ENCODE measurements around the gene KLF9.
A peak's percentile ranks its signal among the peaks of the same experiment; 100 is the strongest.

Gene KLF9

GRCh38 chr9:70439991-70440706, 25.7 kb upstream of the KLF9 start:
- Mint-ChIP-seq H3K4me3 (no peak overlapping the region), H3K36me3 (ENCODE audit: low read depth) (no peaks in the 10 kb centered on the region), H3K27ac (no peak overlapping the region), H3K9me3 (no peaks in the 10 kb centered on the region), H3K4me1 (ENCODE audit: low read depth) (peaks cover 27% of the 10 kb centered on the region), H3K27me3 (no peaks in the 10 kb centered on the region)
- intact Hi-C loops (cut with micrococcal nuclease), result no loop called here

DNA sequence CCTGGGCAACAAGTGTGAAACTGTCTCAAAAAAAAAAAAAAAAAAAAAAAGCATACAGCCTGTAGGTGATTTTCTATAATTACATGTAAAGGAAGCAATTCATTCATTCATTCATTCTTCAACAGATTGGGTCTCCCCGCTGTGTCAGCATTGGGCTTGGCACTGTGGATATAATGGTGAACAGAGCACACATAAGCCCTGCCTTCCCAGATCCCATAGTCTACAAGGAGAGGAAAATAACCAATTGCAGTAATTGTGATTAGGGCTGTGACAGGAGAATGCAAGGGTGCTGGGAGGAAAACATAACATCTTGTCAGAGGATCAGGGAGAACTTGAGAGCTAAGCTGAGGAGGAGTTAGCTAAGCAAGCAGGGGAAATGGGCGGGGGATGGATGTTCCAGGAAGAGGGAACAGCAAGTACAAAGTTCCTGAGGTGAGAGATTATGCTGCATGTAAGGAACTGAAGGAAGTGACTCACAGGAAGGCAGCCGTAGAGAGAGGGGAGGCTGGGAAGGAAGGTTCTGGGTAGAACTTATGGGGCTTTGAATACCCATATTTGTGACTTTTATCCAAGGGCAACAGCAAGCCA, 24.0 kb upstream of the KLF9 start:
- intact Hi-C loops (cut with micrococcal nuclease), result no loop called here
- no peaks in the 10 kb centered on the region for H3K9me3 Mint-ChIP-seq
- H3K27me3 Mint-ChIP-seq, result no peaks in the 10 kb centered on the region
- H3K36me3 Mint-ChIP-seq (ENCODE audit: low read depth), result no peaks in the 10 kb centered on the region
- H3K4me3 Mint-ChIP-seq, result no peak overlapping the region
- peaks cover 27% of the 10 kb centered on the region for H3K4me1 Mint-ChIP-seq (ENCODE audit: low read depth)
- peak overlapping the region; percentile 36 for H3K27ac Mint-ChIP-seq

DNA sequence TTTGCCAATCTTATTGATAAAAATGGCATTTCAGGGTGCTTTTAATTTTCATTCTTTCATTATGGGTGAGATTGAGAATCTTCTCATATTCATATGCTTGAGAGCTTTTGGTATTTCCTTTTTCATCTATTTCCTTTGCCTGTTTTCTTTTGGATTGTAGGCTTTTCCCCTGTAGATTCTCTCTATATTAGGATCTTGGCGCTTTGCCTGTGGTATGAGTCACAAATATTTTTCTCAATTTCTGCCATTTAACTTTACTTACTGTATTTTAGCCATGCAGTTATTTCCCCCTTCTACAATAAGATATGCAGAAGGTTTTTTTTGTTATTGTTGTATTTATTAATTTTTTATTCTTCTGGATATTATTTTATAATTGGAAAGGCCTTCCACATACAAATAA, 21.5 kb upstream of the KLF9 start:
- Mint-ChIP-seq H3K27me3 (no peaks in the 10 kb centered on the region), H3K36me3 (ENCODE audit: low read depth) (no peaks in the 10 kb centered on the region), H3K4me3 (no peak overlapping the region), H3K4me1 (ENCODE audit: low read depth) (peaks cover 27% of the 10 kb centered on the region), H3K27ac (no peak overlapping the region), H3K9me3 (no peaks in the 10 kb centered on the region)
- intact Hi-C loops (cut with micrococcal nuclease), result no loop called here

DNA sequence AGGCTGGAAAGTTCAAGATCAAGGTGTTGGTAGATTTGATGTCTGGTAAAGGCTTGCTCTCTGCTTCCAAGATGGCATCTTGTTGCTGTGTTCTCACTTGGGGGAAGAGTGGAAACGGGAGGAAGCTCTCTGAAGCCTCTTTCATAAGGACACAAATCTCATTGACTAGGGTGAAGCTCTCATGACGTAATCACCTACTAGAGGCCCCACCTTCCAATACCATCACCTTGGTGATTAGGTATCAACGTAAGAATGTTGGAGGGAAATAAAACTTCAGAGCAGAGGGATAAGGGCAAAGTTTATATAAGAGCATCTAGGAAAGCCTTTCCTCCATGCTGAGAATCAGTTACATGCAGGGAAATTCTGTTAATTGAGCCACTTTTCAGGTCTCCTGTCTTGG, 15.4 kb upstream of the KLF9 start:
- Mint-ChIP-seq H3K27me3 (peaks cover 2% of the 10 kb centered on the region), H3K4me3 (no peak overlapping the region), H3K9me3 (no peaks in the 10 kb centered on the region), H3K36me3 (ENCODE audit: low read depth) (no peaks in the 10 kb centered on the region), H3K27ac (no peak overlapping the region), H3K4me1 (ENCODE audit: low read depth) (peaks cover 3% of the 10 kb centered on the region)
- intact Hi-C loops (cut with micrococcal nuclease), result loop anchor here (10.0 kb wide), 1 partner anchor 675 kb away; no protein-coding TSS in a partner anchor

- intact Hi-C loops (cut with micrococcal nuclease), result loop anchor here (10.0 kb wide), 1 partner anchor 674 kb away; no protein-coding TSS in a partner anchor
- H3K9me3 Mint-ChIP-seq, result no peaks in the 10 kb centered on the region
- no peaks in the 10 kb centered on the region for H3K36me3 Mint-ChIP-seq (ENCODE audit: low read depth)
- H3K27me3 Mint-ChIP-seq, result peaks cover 2% of the 10 kb centered on the region
- H3K4me3 Mint-ChIP-seq, result no peak overlapping the region
- H3K27ac Mint-ChIP-seq, result no peak overlapping the region
- peaks cover 7% of the 10 kb centered on the region for H3K4me1 Mint-ChIP-seq (ENCODE audit: low read depth)
These were observed 14.3 kb upstream of the KLF9 start for GRCh38 chr9:70428781-70429180.

DNA sequence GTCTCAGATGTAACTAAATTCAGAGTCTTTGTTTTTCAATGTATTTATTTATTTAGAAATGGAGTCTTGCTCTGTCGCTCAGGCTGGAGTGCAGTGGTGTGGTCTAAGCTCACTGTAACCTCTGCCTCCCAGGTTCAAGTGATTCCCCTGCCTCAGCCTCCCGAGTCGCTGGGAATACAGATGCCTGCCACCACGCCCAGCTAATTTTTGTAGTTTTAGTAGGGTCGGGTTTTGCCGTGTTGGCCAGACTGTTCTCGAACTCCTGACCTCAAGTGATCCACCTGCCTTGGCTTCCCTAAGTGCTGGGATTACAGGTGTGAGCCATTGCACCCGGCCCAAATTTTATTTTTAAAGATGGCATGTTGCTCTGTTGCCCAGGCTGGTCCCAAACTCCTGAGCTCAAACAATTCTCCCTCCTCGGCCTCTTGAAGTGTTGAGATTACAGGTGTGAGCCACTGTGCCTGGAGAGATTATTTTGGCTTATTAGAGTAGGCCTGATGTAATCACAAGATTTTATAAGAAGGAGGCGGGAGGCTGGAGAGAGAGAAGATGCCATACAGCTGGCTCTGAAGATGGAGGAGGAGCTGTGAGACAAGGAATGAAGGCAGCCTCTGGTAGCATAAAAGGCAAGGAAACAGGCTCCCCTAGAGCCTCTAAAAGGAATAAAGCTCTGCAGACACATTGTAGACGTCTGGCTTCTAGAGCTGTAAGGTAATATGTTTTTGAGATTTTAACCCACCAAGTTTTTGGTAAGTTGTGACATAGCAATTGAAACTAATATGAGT, 12.9 kb upstream of the KLF9 start:
- intact Hi-C loops (cut with micrococcal nuclease), result loop anchor here (10.0 kb wide), 1 partner anchor 673 kb away; no protein-coding TSS in a partner anchor
- Mint-ChIP-seq H3K27me3 (peaks cover 2% of the 10 kb centered on the region), H3K9me3 (no peaks in the 10 kb centered on the region), H3K4me1 (ENCODE audit: low read depth) (peaks cover 19% of the 10 kb centered on the region), H3K4me3 (no peak overlapping the region), H3K27ac (no peak overlapping the region), H3K36me3 (ENCODE audit: low read depth) (no peaks in the 10 kb centered on the region)

GRCh38 chr9:70425192-70425591, 10.7 kb upstream of the KLF9 start:
- Mint-ChIP-seq H3K9me3 (no peaks in the 10 kb centered on the region), H3K4me1 (ENCODE audit: low read depth) (peaks cover 39% of the 10 kb centered on the region), H3K4me3 (no peak overlapping the region), H3K27me3 (peaks cover 2% of the 10 kb centered on the region), H3K36me3 (ENCODE audit: low read depth) (no peaks in the 10 kb centered on the region), H3K27ac (no peak overlapping the region)
- intact Hi-C loops (cut with micrococcal nuclease), result loop anchor here (10.0 kb wide), 1 partner anchor 670 kb away; no protein-coding TSS in a partner anchor

DNA sequence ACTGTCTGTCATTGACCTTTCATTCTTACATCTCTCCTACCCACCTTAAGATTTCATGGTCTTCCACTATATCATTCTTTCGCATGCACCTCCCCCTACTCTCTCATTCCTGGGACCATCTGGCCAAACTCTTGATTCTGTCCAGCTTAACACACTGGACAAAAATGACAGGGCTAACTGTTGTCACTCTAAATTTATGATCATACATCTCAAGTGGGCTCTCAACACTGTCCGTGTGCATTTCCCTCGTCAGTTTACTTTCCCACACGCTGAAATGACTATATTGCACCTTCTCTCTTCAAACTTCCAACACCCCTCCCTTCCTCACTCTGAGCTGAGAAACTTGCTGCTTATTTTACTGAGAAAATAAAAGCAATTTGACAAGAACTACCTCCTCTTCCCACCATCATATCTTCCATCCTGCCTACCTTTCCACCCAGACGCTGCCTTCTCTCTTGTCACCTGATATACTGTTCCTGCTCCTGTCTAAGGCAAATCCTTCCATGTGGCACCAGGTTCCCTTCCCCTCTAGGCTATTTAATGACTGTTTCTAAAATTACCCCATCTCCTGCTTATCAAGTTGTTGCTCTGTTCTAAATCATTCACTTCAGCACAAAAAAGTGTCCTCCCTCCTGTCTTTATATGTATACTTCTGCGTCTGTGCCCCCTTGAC, 8.1 kb upstream of the KLF9 start:
- Mint-ChIP-seq H3K36me3 (ENCODE audit: low read depth) (peaks cover 6% of the 10 kb centered on the region), H3K4me3 (no peak overlapping the region), H3K9me3 (no peaks in the 10 kb centered on the region), H3K27me3 (peaks cover 2% of the 10 kb centered on the region), H3K4me1 (ENCODE audit: low read depth) (peaks cover 50% of the 10 kb centered on the region), H3K27ac (no peak overlapping the region)
- intact Hi-C loops (cut with micrococcal nuclease), result loop anchor here (5.0 to 10.0 kb wide), 2 partner anchors 60 to 668 kb away; no protein-coding TSS in a partner anchor

DNA sequence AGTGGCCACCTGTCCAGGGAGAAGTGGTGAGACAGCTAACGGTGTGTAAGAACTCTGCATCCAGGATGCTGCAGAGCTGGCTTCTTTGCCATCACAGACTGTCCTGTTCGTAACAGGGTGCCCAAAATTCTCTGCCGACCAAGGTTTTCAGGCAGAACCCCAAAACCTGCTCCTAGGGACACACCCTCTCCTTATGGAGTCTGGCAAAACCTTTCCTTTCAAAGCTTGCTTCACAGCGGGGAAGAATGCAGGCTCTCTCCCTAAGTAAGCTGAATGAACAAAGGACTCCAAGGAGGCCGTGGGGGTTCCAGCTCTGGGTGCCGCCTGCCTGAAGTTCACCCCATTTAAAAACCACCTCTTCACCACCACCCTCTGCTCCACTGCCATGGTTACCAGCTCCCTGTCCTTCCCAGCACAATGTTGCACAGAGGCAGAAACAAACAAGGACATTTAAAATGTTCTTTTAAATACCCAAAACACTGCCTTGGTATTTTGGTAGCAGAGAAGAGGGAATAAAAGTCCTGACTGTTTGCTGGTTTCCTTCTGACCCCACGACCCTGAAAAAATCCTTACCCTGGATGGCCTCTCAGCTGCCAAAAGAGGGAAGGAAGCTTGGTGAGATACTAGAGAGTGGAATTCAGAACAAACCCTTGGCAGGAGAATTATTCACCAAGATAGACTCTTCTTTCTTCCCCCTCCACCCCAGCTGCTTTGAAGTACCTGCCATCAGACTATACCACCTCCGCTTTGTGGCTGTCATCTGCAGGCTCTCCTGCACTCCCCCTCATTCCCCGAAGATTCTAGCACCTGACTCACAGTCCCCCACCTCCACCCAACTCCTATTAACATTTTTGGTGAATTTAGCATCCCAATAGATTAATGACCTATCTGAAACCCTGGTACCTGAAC, 7.1 kb upstream of the KLF9 start:
- Mint-ChIP-seq H3K4me1 (ENCODE audit: low read depth) (peaks cover 50% of the 10 kb centered on the region), H3K27ac (peak overlapping the region; percentile 96), H3K9me3 (no peaks in the 10 kb centered on the region), H3K4me3 (peak overlapping the region; percentile 92), H3K36me3 (ENCODE audit: low read depth) (peaks cover 6% of the 10 kb centered on the region), H3K27me3 (peaks cover 2% of the 10 kb centered on the region)
- intact Hi-C loops (cut with micrococcal nuclease), result loop anchor here (5.0 to 10.0 kb wide), 2 partner anchors 61 to 667 kb away; no protein-coding TSS in a partner anchor

DNA sequence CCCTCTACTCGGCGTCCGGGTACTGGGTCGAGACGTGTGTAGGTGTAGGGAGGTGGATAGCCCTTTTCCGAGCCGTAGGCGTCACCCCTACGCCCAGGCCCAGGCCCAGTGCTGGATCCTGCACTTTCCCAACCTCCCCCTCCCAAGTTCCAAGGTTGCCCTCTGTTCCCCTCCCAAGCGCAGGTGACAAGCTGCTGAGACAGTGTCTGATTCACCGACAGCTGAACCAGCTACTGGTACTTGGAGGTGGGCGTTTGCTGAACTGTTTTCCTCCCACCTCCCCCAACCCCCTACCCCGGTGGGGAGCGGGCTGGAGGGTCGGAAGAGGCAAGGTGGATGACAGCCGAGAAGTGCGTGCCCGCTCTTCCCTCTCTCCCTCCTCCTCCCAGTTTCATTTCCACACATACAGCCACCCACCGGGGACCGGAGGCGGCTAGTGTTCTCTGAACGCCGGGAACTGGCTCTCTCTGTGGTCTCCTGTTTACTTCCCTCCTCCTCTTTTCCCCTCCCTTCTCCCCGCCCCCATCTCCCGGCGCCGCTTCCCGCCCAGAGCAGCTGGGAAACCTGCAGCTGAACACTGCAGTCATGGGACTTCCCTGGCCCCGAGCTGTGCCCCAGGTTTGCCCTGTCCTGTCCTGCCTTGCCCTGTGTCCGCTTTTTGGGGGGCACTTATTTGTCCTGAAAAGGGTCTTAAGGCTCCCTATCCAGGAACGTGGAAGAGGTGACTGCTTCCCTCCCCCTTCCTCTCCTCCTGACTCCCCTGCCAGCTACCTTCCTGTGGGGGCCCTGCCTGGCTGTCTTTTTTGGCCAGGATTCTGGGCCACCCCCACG, 6.2 kb upstream of the KLF9 start:
- peaks cover 2% of the 10 kb centered on the region for H3K27me3 Mint-ChIP-seq
- H3K4me1 Mint-ChIP-seq (ENCODE audit: low read depth), result peaks cover 47% of the 10 kb centered on the region
- H3K4me3 Mint-ChIP-seq, result peak overlapping the region; percentile 92

DNA sequence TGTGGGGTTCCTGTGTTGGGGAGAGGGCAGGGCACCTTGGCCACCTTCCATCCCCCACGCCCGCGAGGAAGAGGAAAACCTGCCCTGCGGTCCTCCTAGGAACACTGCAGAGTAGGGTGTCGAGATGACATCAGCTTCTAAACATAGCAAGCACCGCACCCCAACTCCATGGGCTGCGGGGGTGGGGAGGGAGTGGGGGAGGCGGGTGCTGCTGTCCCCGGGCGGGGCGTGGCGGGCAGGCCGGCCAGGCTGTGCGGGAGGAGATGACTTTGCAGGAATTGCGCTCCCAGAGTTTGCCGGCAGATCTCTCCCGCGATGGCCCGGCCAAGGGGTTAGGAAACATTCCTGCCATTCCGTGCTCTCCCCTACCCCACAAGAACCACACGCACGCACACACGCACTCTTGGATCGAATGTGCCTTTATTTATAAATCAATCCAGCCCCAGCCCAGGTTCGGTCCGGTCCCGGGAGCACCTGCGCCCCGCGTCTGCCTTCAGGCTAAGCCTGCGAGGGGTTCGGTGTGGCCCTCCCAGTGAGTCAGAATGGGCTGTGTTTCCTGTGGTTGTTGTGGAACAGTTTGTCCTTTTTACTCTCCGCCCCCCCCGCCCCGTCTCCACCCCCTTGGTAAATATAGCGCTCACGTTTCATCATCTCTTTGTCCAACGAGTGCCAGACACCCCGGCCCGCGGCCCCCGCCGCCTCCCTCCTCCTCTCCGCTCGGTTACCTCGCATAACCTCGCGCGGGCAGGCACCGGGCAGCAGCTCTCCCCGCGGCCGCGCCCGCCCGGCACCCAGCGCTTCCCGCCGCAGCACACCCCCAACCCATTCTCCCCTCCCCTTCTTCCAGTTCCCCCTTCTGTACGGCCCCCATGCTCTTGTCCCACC, 5.3 kb upstream of the KLF9 start:
- no peaks in the 10 kb centered on the region for H3K9me3 Mint-ChIP-seq
- H3K27me3 Mint-ChIP-seq, result no peaks in the 10 kb centered on the region
- H3K27ac Mint-ChIP-seq, result peak overlapping the region; percentile 96
- intact Hi-C loops (cut with micrococcal nuclease), result loop anchor here (1.0 to 10.0 kb wide), 6 partner anchors 7 to 1495 kb away; partner anchors contain the start of genes ABHD17B and C9orf85
- peaks cover 6% of the 10 kb centered on the region for H3K36me3 Mint-ChIP-seq (ENCODE audit: low read depth)
- H3K4me1 Mint-ChIP-seq (ENCODE audit: low read depth), result peaks cover 48% of the 10 kb centered on the region
- H3K4me3 Mint-ChIP-seq, result peak overlapping the region; percentile 92

More for the DNA sequence above, 6.2 kb upstream of the KLF9 start:
- intact Hi-C loops (cut with micrococcal nuclease), result loop anchor here (1.0 to 10.0 kb wide), 4 partner anchors 8 to 666 kb away; no protein-coding TSS in a partner anchor
- Mint-ChIP-seq H3K36me3 (ENCODE audit: low read depth) (peaks cover 6% of the 10 kb centered on the region), H3K27ac (peak overlapping the region; percentile 96), H3K9me3 (no peaks in the 10 kb centered on the region)
